Activated T-cell treated with anti-CD3 and anti-CD28 coated beads, Interleukin-2, amount 50 U/mL, for 48 hours (primary cell): ENCODE data around the gene STK10.

Source experiments
- DNase-seq, 2 experiments: peaks; one replicate each; pipeline ENCODE4 v3.0.0-alpha.2; 2020

The STK10 gene

DNA sequence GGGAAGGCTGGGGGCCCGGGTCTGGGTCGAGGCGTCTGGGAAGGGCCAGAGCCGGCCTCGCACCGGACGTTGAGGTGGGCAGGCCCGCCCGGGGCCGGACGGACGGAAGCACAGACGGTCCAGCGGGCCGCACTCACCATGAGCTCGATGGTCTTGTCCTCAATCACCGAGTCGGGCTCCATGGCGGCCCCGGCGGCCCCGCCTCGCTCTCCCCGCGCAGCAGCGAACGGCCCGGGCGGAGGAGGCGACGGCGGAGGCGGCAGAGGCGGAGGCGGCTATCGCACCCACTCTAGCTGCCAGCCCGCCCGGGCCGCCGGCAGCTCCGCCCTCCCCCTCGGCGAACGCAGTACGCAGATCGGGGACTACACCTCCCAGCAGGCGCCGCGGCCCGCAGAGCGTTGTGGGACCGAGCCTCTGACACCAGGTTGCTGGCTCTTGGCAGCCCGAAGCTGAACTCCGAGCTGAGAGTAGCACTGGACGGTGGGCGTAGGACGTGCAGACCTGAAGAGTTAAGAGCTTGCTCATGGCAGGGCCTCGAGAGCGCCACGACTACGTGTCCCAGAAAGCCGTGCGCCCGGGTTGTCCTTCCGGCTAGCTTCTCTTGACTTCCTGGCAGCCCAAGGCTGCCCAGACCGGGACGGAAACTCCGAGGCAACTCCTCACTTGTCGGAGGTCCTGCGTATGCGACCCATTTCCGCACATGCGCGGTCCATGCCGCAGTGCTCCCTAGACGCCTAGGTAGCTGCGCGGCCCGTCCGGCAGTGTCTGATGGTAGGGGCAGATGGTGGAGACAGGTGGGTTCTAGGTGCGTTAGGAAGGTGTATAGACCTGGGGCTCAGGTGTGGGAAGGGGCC is 181.5 kb downstream of the STK10 start, which contains the start of gene FBXW11:
Gene FBXW11 (minus strand): TSS at position 318 of the 854 bp plus-strand sequence. CDS start 136 bp downstream, at position 182.
- peak; percentile 93 to 95 for DNase-seq

DNA sequence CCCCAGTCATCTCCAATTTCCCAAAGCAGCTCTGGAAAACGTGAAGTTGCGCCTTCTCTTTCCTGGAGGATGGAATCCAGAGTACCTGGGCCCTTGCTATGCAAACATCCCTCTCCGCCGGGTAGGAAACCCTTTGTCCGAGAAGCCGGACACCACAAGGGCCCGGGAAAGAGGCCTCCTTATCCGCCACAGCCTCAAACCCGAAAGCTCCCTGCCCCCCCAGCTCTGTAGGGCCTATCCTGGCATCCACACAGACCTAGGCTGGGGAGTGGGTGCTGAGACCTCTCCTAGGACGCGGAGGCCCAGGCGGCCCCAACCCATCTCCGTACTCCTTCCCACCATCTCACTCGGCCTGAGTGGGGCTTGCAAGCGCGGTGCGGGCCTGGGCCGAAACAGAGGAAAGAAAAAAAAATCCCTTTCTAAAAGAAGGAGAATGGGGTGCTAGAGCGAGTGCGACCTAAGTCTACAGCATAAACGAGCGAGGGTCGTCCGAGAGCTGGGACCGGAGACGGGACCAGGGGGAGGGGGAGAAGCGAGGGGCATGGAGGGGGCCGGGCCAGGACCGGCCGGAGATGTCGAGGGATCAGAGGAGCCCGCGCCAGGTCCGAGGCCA is 182.2 kb downstream of the STK10 start:
- DNase-seq, result peak; percentile 57 to 63

DNA sequence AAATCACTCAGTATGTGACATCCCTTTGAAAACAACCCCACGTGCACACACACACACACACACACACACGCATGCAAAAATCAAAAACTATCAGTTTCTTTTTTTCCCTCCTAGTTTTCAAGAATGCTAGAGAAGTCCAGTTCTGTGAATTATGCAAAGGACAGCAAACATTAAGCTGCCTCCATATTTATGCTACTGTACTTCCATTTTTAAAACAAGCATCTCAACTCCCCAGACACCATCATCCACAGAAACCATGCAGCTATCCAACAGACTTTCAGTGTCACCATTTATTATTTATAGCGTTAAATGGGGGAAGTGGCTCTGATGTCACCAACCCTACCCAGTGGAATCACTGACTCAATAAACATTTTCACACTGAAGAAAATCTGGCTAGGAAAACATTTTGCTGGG is 183.2 kb downstream of the STK10 start:
- peak in 1 of 2 experiments; percentile 30 for DNase-seq

- no peak for DNase-seq
These were observed 184.3 kb downstream of the STK10 start for GRCh38 chr5:172003746-172004145.

DNA sequence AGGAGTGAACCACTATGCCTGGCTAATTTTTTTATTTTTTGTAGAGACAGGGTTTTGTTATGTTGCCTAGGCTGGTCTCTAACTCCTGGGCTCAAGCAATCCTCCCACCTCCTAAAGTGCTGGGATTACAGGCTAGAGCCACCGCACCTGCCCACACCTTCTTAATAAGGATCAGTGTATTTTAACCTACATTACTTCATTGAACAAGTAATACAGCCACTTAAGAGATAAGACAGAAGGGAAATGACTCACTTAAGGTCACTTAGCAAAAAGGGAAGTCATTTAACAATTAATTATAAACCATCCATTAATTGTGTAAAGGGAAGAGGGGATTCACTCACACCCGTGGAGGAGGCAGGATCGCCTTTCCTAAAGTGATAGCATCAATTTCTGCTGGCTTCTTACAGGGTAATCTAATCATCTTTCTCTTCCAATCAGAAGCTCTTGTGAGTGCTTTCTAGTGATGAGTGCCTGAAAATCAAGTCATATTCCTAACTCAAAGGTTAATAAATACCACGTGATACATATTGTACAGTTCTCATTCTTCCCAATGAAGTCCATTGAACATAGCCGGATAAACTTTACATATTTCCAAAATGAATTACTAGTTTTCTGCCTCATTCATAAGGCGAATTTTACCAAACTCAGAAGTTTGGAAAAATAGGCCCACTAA is 185.0 kb downstream of the STK10 start:
- DNase-seq, result no peak

GRCh38 chr5:172002310-172002709 is 185.7 kb downstream of the STK10 start:
- no peak for DNase-seq

- no peak for DNase-seq
These were observed 188.1 kb downstream of the STK10 start for GRCh38 chr5:171999877-172000276.

- DNase-seq, result no peak
These were observed 188.9 kb downstream of the STK10 start for GRCh38 chr5:171999100-171999499.

DNA sequence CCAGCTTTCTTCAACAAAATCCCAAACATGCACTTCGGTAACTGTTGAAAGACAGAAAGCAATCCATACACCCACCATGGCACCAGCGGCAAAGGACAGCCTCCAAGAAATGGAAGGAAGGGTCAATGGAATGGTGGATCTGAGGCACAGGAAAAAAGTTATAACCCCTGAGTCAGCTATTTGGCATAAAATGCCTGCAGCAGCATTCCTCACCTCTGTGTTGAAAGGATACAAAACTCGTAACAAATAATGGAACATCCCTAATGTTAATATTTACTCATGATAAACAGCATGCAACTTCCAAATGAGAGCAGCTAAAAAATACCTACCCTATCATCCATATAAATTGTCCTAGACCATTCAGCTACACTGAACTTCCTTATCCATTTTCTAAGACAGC is 191.0 kb downstream of the STK10 start:
- DNase-seq, result no peak

DNA sequence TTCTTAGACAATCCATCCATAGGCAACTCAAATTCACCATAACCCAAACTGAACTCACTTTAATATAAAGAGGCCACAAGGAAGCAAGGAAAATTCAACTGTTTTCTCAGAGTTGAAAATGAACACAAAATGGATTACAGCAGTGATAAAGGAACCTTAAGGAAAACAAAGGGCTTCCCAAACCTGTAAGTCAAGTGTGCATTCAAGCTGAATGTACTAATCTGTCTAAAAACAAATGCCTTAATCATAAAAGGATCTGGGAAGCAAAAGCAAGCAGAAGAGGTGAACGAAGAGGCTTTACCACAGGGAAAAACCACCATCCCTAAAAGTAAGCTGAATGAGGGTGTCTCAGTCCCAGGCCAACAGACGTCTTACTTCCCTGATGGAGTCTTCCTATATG is 195.2 kb downstream of the STK10 start:
- DNase-seq, result no peak

- no peak for DNase-seq
These were observed 195.7 kb downstream of the STK10 start for GRCh38 chr5:171992305-171992704.
